Activated T-cell treated with anti-CD3 and anti-CD28 coated beads for 4 hours (primary cell): Measurements from ENCODE around the gene DMRTA2.

Source experiments
- DNase-seq: peaks from one replicate; pipeline ENCODE4 v3.0.0-alpha.2; 2020

The DMRTA2 gene

GRCh38 chr1:50422946-50423669 is at the start of gene DMRTA2:
Gene DMRTA2 (minus strand): TSS chr1:50423443. CDS start chr1:50421536, 1,907 bp downstream.
- no peak for DNase-seq

- no peak for DNase-seq
Observed at GRCh38 chr1:50471967-50472366, 48.7 kb upstream of the DMRTA2 start.

- no peak for DNase-seq
Observed at GRCh38 chr1:50462964-50463363, 39.7 kb upstream of the DMRTA2 start.

- no peak for DNase-seq
Observed at GRCh38 chr1:50458507-50458906, 35.3 kb upstream of the DMRTA2 start.

- no peak for DNase-seq
Observed at GRCh38 chr1:50454911-50455310, 31.7 kb upstream of the DMRTA2 start.

- no peak for DNase-seq
Observed at GRCh38 chr1:50453266-50453665, 30.0 kb upstream of the DMRTA2 start.

GRCh38 chr1:50452700-50453099 is 29.5 kb upstream of the DMRTA2 start:
- DNase-seq = no peak

GRCh38 chr1:50450861-50451653 is 27.8 kb upstream of the DMRTA2 start:
- DNase-seq = no peak

GRCh38 chr1:50447961-50448360 is 24.7 kb upstream of the DMRTA2 start:
- DNase-seq = no peak

- DNase-seq = no peak
Observed at GRCh38 chr1:50441183-50441582, 17.9 kb upstream of the DMRTA2 start.

GRCh38 chr1:50438945-50439344 is 15.7 kb upstream of the DMRTA2 start:
- DNase-seq = no peak

- no peak for DNase-seq
Observed at GRCh38 chr1:50436489-50436888, 13.2 kb upstream of the DMRTA2 start.

- no peak for DNase-seq
Observed at GRCh38 chr1:50430010-50430405, 6.8 kb upstream of the DMRTA2 start.

- no peak for DNase-seq
Observed at GRCh38 chr1:50427818-50428779, 4.9 kb upstream of the DMRTA2 start.

- DNase-seq = no peak
Observed at GRCh38 chr1:50427086-50427817, 4.0 kb upstream of the DMRTA2 start.

- no peak for DNase-seq
Observed at GRCh38 chr1:50426702-50427085, 3.5 kb upstream of the DMRTA2 start.

GRCh38 chr1:50426108-50426700 is 3.0 kb upstream of the DMRTA2 start:
- no peak for DNase-seq

- no peak for DNase-seq
Observed at GRCh38 chr1:50425376-50426107, 2.3 kb upstream of the DMRTA2 start.

GRCh38 chr1:50424884-50425375 is 1.7 kb upstream of the DMRTA2 start:
- DNase-seq = no peak

GRCh38 chr1:50424045-50424883 is 1.0 kb upstream of the DMRTA2 start:
- DNase-seq = no peak
